Aorta (tissue), 4 donors: ENCODE results near the gene ARF6. TPM values are rescaled to one million over a fixed set of nuclear protein-coding genes. Genes with fewer than 3 reads are reported as not detected.

Experiments
- polyA plus RNA-seq, 2 donors: library from polyadenylated mRNA; stranded (reverse); fragments of 200-250 nt; gene quantifications; one replicate each; pipeline ENCODE4 v1.2.3, GENCODE V29; 2013
- total RNA-seq, 2 donors: library from RNA; stranded (reverse); fragmentation: NEBNext Ultra II Directional; extraction: Animal tissue kit (Norgen Biotek cat#: 25700); gene quantifications; one replicate each; pipeline ENCODE4 v1.2.1, GENCODE V29; 2021
- donor health status: healthy with polysubstance abuse.
- donor health status: Bipolar disorder and iron deficiency.
- donor health status: DM: no; HTN: no; CAD: no.
- donor health status: DM: yes; HTN: yes; CAD: no.

Gene ARF6
- total and polyA plus RNA-seq, 4 donors, result 26.8 to 64.0 (median 50.9) TPM

Other genes with a start within 250 kb of the ARF6 start
- 1 to 10 TPM; 1.2 to 3.2 TPM for gene POLE2, start 204.9 kb upstream of the ARF6 start, total RNA-seq
- 10 to 100 TPM in 1 of 2 donors, 1 to 10 TPM in 1; 5.4 to 13.6 TPM for gene POLE2, start 204.9 kb upstream of the ARF6 start, polyA plus RNA-seq
- 10 to 100 TPM; 10.1 to 19.4 TPM for gene KLHDC1, start 200.0 kb upstream of the ARF6 start, total RNA-seq
- gene KLHDC1, start 200.0 kb upstream of the ARF6 start, polyA plus RNA-seq, result 1 to 10 TPM; 1.4 to 6.2 TPM
- 10 to 100 TPM; 49.1 to 56.3 TPM for gene KLHDC2, start 124.9 kb upstream of the ARF6 start, total RNA-seq
- 10 to 100 TPM; 40.2 to 93.7 TPM for gene KLHDC2, start 124.9 kb upstream of the ARF6 start, polyA plus RNA-seq
- 10 to 100 TPM; 70.7 to 75.8 TPM for gene NEMF, start 40.3 kb upstream of the ARF6 start, total RNA-seq
- gene NEMF, start 40.3 kb upstream of the ARF6 start, polyA plus RNA-seq, result 10 to 100 TPM; 27.2 to 34.6 TPM
- gene VCPKMT, start 223.5 kb downstream of the ARF6 start, total RNA-seq, result 1 to 10 TPM; 8.5 to 9.1 TPM
- gene VCPKMT, start 223.5 kb downstream of the ARF6 start, polyA plus RNA-seq, result 10 to 100 TPM in 1 of 2 donors, 1 to 10 TPM in 1; 4.5 to 11.6 TPM